Mammary epithelial cell (primary cell): ENCODE measurements around the gene FOXK1.

Experiments used
- CTCF ChIP-seq, 2 donors: IDR thresholded peaks in 1 of 2; conservative IDR thresholded peaks in 1 of 2; 2 replicates each; pipeline ENCODE4 v1.5.1; 2011 to 2012; ENCODE audit warnings: inconsistent platforms in 2 of 2, low read length in 2 of 2, mild to moderate bottlenecking in 2 of 2, control low read depth in 1 of 2, low read depth in 1 of 2; ENCODE audit not compliant: insufficient read depth in 1 of 2; ENCODE audit errors: extremely low read depth in 1 of 2
- EZH2 ChIP-seq: IDR thresholded peaks from 2 replicates; pipeline ENCODE4 v1.6.1; 2012; ENCODE audit warnings: low read length, inconsistent platforms, borderline replicate concordance

- no peak for TF ChIP-seq CTCF (conservative IDR thresholded peaks at IDR 0.05 in 1 of 2, IDR thresholded peaks at IDR 0.05 in 1 of 2; ENCODE audit: extremely low read depth in 1 of 2, insufficient read depth in 1 of 2, low read depth in 1 of 2, low read length in 2 of 2)
- no peak for TF ChIP-seq EZH2
Measured at GRCh38 chr7:4730971-4731370, 48.9 kb downstream of the FOXK1 start.
